Peyer's patch (tissue), 4 donors: ENCODE results near the gene PLEKHA7.

Experiments used
- POLR2A ChIP-seq, 2 donors: fragments of 450-650 bp; IDR thresholded peaks; one replicate each; pipeline ENCODE4 v1.5.1; 2017; ENCODE audit warnings: antibody characterized with exemption in 2 of 2, mild to moderate bottlenecking in 2 of 2, moderate library complexity in 2 of 2
- TF ChIP-seq, protein P1 (sequence below), 6 experiments: fragments of 450-650 bp in 4 of 6; fragments of 200-600 bp in 2 of 6; sonication (generic) in 1 of 6; IDR thresholded peaks; one replicate each; pipeline ENCODE4 v1.5.1; 2017 to 2019; ENCODE audit warnings: antibody characterized with exemption in 6 of 6, mild to moderate bottlenecking in 3 of 6, moderate library complexity in 1 of 6

- no peak for TF ChIP-seq POLR2A (IDR thresholded peaks at IDR 0.05)
- TF ChIP-seq, protein P1, sequence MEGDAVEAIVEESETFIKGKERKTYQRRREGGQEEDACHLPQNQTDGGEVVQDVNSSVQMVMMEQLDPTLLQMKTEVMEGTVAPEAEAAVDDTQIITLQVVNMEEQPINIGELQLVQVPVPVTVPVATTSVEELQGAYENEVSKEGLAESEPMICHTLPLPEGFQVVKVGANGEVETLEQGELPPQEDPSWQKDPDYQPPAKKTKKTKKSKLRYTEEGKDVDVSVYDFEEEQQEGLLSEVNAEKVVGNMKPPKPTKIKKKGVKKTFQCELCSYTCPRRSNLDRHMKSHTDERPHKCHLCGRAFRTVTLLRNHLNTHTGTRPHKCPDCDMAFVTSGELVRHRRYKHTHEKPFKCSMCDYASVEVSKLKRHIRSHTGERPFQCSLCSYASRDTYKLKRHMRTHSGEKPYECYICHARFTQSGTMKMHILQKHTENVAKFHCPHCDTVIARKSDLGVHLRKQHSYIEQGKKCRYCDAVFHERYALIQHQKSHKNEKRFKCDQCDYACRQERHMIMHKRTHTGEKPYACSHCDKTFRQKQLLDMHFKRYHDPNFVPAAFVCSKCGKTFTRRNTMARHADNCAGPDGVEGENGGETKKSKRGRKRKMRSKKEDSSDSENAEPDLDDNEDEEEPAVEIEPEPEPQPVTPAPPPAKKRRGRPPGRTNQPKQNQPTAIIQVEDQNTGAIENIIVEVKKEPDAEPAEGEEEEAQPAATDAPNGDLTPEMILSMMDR (IDR thresholded peaks at IDR 0.05) = no peak
Observed at GRCh38 chr11:16881074-16881709, 133.0 kb downstream of the PLEKHA7 start.
